Measurements from ENCODE around the gene PPFIA1.

- TF ChIP-seq SP1 (IDR thresholded peaks at IDR 0.05) (no peak), ZNF384 (IDR thresholded peaks at IDR 0.05) (no peak), ARNT (IDR thresholded peaks at IDR 0.05) (no peak), FOXK2 (IDR thresholded peaks at IDR 0.05) (no peak), HDGF (IDR thresholded peaks at IDR 0.05; ENCODE audit: borderline replicate concordance) (no peak)
These were observed 117.1 kb downstream of the PPFIA1 start for GRCh38 chr11:70387564-70387963.

All from HEK293T (cell line).